HG03139 (cell line): ENCODE measurements around the gene CHN1.

Source experiments
- ATAC-seq: cut with Tn5 transposase; IDR thresholded peaks from one replicate; pipeline ENCODE4 v1.9.1; 2021; ENCODE audit not compliant: unreplicated experiment

The CHN1 gene

GRCh38 chr2:175010848-175011254 is 5.7 kb upstream of the CHN1 start:
- no peak for ATAC-seq

- no peak for ATAC-seq
Observed at GRCh38 chr2:175009917-175010621, 4.9 kb upstream of the CHN1 start.

GRCh38 chr2:175008801-175009495 is 3.8 kb upstream of the CHN1 start:
- ATAC-seq = no peak

- ATAC-seq = no peak
Observed at GRCh38 chr2:175008009-175008408, 2.8 kb upstream of the CHN1 start.

GRCh38 chr2:175007510-175007909 is 2.3 kb upstream of the CHN1 start:
- no peak for ATAC-seq

GRCh38 chr2:175006281-175006680 is 1.1 kb upstream of the CHN1 start:
- no peak for ATAC-seq

- no peak for ATAC-seq
Observed at GRCh38 chr2:175005733-175006264, 618 bp upstream of the CHN1 start.

- peak; percentile 19 for ATAC-seq
Observed at GRCh38 chr2:175004730-175004979, 526 bp downstream of the CHN1 start.

- ATAC-seq = no peak
Observed at GRCh38 chr2:175003875-175004729, 1.1 kb downstream of the CHN1 start.

- ATAC-seq = no peak
Observed at GRCh38 chr2:175002547-175003274, 2.5 kb downstream of the CHN1 start.

GRCh38 chr2:175001566-175001965 is 3.6 kb downstream of the CHN1 start:
- ATAC-seq = no peak

GRCh38 chr2:174997110-174997509 is 8.1 kb downstream of the CHN1 start:
- no peak for ATAC-seq

- ATAC-seq = no peak
Observed at GRCh38 chr2:174996622-174997021, 8.6 kb downstream of the CHN1 start.

GRCh38 chr2:174994381-174994780 is 10.8 kb downstream of the CHN1 start:
- no peak for ATAC-seq

GRCh38 chr2:174992886-174993285 is 12.3 kb downstream of the CHN1 start:
- no peak for ATAC-seq

GRCh38 chr2:174985614-174986013 is 19.6 kb downstream of the CHN1 start:
- ATAC-seq = no peak

GRCh38 chr2:174984561-174984960 is 20.6 kb downstream of the CHN1 start:
- no peak for ATAC-seq

GRCh38 chr2:174981331-174981730 is 23.9 kb downstream of the CHN1 start:
- ATAC-seq = no peak

- no peak for ATAC-seq
Observed at GRCh38 chr2:174979996-174980395, 25.2 kb downstream of the CHN1 start.

GRCh38 chr2:174977364-174977763 is 27.8 kb downstream of the CHN1 start:
- no peak for ATAC-seq

GRCh38 chr2:174974131-174974530 is 31.1 kb downstream of the CHN1 start:
- no peak for ATAC-seq
